Thoracic aorta (tissue), 2 donors: ENCODE results near the gene SMCO2. TPM values are rescaled to one million over a fixed set of nuclear protein-coding genes. Genes with fewer than 3 reads are reported as not detected.

Source experiments
- ATAC-seq: fragments of 150-250 bp; one replicate; pipeline ENCODE4 v1.8.0; 2017; ENCODE audit warnings: low read depth; ENCODE audit not compliant: insufficient number of reproducible peaks, low FRiP score
- DNase-seq: peaks from one replicate; pipeline ENCODE4 v3.0.0-alpha.2; 2020; ENCODE audit warnings: low spot score
- H3K27ac ChIP-seq, 2 donors: fragments of 200-600 bp; sonication (generic); 1 replicate in 1 of 2; 2 replicates in 1 of 2; pipeline ENCODE4 v1.5.1; 2016; ENCODE audit warnings: mild to moderate bottlenecking in 2 of 2, moderate library complexity in 2 of 2
- H3K27me3 ChIP-seq: fragments of 200-600 bp; sonication (generic); replicated peaks from 2 replicates; pipeline ENCODE4 v1.6.0; 2016; ENCODE audit warnings: mild to moderate bottlenecking; ENCODE audit not compliant: insufficient read depth
- H3K36me3 ChIP-seq: fragments of 200-600 bp; sonication (generic); one replicate; pipeline ENCODE4 v1.5.1; 2016
- H3K4me1 ChIP-seq, 2 donors: fragments of 200-600 bp; sonication (generic); 1 replicate in 1 of 2; 2 replicates in 1 of 2; pipeline versions ENCODE4 v1.5.1 to v1.6.0; 2016; ENCODE audit warnings: low read depth in 2 of 2, mild to moderate bottlenecking in 1 of 2; ENCODE audit not compliant: control insufficient read depth in 1 of 2
- H3K4me3 ChIP-seq: fragments of 200-600 bp; sonication (generic); 2 replicates; pipeline ENCODE4 v1.5.1; 2016; ENCODE audit warnings: mild to moderate bottlenecking
- H3K9me3 ChIP-seq: fragments of 200-600 bp; sonication (generic); 2 replicates; pipeline ENCODE4 v1.5.1; 2016
- CTCF ChIP-seq: fragments of 200-600 bp; sonication (generic); IDR thresholded peaks from one replicate; pipeline ENCODE4 v1.5.1; 2019; ENCODE audit warnings: antibody characterized with exemption
- total RNA-seq, 2 donors: library from RNA; depleted of rRNA; stranded (reverse); fragments of >200 nt; gene quantifications; one replicate each; pipeline versions ENCODE4 v1.1.0 to v1.2.3, GENCODE V29; 2016

The SMCO2 gene
- total RNA-seq, 2 donors from 2014 or later = not detected

- H3K4me3 ChIP-seq = no peak overlapping the region
- no peaks in the 10 kb centered on the region for H3K36me3 ChIP-seq
- ATAC-seq (no peak), DNase-seq (no peak)
- no peak overlapping the region for H3K27ac ChIP-seq
- H3K27me3 ChIP-seq = no peaks in the 10 kb centered on the region
- peaks cover 0 to 5% of the 10 kb centered on the region in 2 donors for H3K4me1 ChIP-seq
- H3K9me3 ChIP-seq = peaks cover 14% of the 10 kb centered on the region
- no peak for TF ChIP-seq CTCF
Observed at GRCh38 chr12:27477049-27477448, 30.5 kb downstream of the SMCO2 start.

DNA sequence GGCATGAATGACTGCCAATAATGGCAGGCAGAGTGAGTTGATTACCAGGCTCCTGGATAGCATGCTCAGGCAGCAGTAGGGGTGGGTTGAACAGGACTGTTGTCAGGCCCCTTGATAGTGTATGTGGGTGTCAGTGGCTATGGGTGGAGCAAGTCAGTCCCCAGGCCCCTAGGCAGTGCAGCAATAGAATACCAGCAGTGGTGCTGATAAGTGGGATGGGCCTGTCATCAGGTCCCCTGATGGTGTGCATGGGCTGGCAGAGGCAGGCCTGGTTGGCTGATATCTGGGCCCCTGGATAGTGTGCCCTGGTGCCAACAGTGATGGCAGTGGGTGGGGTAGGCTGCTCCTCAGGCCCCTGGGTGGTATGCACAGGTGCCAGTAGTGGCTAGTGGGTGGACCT is 32.4 kb downstream of the SMCO2 start:
- ATAC-seq (no peak), DNase-seq (no peak)
- Histone ChIP-seq H3K4me1 (peaks cover 0 to under 1% of the 10 kb centered on the region in 2 donors), H3K9me3 (peaks cover 14% of the 10 kb centered on the region), H3K27ac (no peak overlapping the region), H3K27me3 (no peaks in the 10 kb centered on the region), H3K36me3 (no peaks in the 10 kb centered on the region), H3K4me3 (no peak overlapping the region)
- TF ChIP-seq CTCF = no peak

DNA sequence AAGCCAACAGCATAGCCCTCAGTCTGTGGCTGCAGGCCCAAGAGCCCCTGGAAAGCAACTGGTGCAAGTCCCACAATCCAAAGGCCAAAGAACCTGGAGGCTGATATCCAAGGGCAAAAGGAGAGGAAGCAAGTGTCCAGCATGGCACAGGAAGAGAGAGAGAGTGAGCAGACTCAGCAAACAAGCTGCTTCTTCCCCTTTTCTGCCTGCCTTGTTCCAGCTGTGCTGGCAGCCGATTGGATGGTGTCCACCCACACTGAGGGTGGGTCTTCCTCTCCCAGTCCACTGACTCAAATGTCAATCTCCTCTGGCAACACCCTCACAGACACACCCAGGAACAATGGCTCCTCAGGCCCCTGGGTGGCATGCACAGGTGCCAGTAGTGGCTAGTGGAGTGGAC is 33.5 kb downstream of the SMCO2 start:
- no peak for DNase-seq
- no peaks in the 10 kb centered on the region for H3K4me1 ChIP-seq
- TF ChIP-seq CTCF = no peak
- no peak overlapping the region for H3K27ac ChIP-seq
- no peak for ATAC-seq
- no peak overlapping the region for H3K4me3 ChIP-seq
- H3K36me3 ChIP-seq = no peaks in the 10 kb centered on the region
- H3K9me3 ChIP-seq = peaks cover 14% of the 10 kb centered on the region
- H3K27me3 ChIP-seq = no peaks in the 10 kb centered on the region

GRCh38 chr12:27486961-27487360 is 40.4 kb downstream of the SMCO2 start:
- Histone ChIP-seq H3K9me3 (no peaks in the 10 kb centered on the region), H3K4me1 (no peaks in the 10 kb centered on the region), H3K27ac (no peak overlapping the region), H3K36me3 (no peaks in the 10 kb centered on the region), H3K4me3 (no peak overlapping the region), H3K27me3 (no peaks in the 10 kb centered on the region)
- ATAC-seq (no peak), DNase-seq (no peak)
- no peak for TF ChIP-seq CTCF

GRCh38 chr12:27488479-27488878 is 41.9 kb downstream of the SMCO2 start:
- no peak overlapping the region for H3K27ac ChIP-seq
- TF ChIP-seq CTCF = no peak
- H3K9me3 ChIP-seq = no peaks in the 10 kb centered on the region

More at GRCh38 chr12:27488479-27488878, 41.9 kb downstream of the SMCO2 start:
- DNase-seq (no peak), ATAC-seq (no peak)
- H3K36me3 ChIP-seq = no peaks in the 10 kb centered on the region
- no peak overlapping the region for H3K4me3 ChIP-seq
- no peaks in the 10 kb centered on the region for H3K27me3 ChIP-seq
- no peaks in the 10 kb centered on the region for H3K4me1 ChIP-seq
